ENCODE data around the gene CADM1.

CADM1 gene

DNA sequence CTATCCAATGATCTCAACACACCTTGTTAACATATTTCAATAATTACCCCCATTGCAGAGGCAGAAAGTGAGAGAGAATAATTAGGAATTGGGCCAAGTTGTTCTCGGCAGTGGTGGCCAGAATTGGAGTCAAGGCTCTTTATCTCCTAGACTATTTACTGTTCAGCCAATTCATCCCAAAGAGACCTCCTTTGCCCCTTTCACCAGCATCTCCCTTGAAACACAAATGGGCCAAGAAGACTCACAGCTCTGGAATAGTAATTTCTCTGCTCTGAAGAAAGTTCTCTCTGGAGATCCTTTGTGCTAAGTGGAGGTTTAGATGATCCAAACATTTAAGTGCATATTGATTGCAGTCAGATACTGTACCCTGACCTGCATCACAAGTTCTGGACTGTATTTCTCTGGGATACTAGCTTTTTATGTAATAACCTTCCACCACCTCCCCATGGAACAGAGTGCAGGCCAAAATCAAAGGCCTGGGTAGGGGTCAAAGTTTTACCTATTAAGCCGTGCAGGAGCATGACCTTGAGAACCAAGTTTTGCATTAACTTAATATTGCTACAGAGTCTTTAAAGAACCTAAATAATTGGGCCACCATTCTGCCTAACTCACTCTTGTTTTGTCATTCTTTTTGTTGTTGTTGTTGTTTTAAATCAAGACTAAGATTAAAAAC lies 19.6 kb upstream of the CADM1 start:
- H3K27me3 ChIP-seq (ENCODE audit: low read depth, low read length) = peaks cover 85% of the 10 kb centered on the region
- no peaks in the 10 kb centered on the region for H3K36me3 ChIP-seq (replicated peaks; ENCODE audit: low read depth, low read length)
- TF ChIP-seq, protein P1, sequence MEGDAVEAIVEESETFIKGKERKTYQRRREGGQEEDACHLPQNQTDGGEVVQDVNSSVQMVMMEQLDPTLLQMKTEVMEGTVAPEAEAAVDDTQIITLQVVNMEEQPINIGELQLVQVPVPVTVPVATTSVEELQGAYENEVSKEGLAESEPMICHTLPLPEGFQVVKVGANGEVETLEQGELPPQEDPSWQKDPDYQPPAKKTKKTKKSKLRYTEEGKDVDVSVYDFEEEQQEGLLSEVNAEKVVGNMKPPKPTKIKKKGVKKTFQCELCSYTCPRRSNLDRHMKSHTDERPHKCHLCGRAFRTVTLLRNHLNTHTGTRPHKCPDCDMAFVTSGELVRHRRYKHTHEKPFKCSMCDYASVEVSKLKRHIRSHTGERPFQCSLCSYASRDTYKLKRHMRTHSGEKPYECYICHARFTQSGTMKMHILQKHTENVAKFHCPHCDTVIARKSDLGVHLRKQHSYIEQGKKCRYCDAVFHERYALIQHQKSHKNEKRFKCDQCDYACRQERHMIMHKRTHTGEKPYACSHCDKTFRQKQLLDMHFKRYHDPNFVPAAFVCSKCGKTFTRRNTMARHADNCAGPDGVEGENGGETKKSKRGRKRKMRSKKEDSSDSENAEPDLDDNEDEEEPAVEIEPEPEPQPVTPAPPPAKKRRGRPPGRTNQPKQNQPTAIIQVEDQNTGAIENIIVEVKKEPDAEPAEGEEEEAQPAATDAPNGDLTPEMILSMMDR (IDR thresholded peaks at IDR 0.05; ENCODE audit: low read depth, low read length) = no peak
- no peak for TF ChIP-seq EZH2phosphoT487 (IDR thresholded peaks at IDR 0.05; ENCODE audit: low read depth)
- peaks cover 43% of the 10 kb centered on the region for H3K4me1 ChIP-seq (ENCODE audit: low read length)
- no peak overlapping the region for H3K9ac ChIP-seq (ENCODE audit: low read length)
- H2AFZ ChIP-seq (ENCODE audit: low read depth, low read length) = no peak overlapping the region
- no peak overlapping the region for H3K4me3 ChIP-seq (ENCODE audit: low read length)
- H3K9me3 ChIP-seq (ENCODE audit: insufficient read depth, low read length) = no peaks in the 10 kb centered on the region
- no peak overlapping the region for H3K4me2 ChIP-seq (ENCODE audit: low read length)
- H3K27ac ChIP-seq (ENCODE audit: low read length) = no peak overlapping the region
- no peaks in the 10 kb centered on the region; the same call in 1 of the 2 replicates for H4K20me1 ChIP-seq (ENCODE audit: insufficient read depth, low read length)
- H3K79me2 ChIP-seq (ENCODE audit: low read length) = no peaks in the 10 kb centered on the region

DNA sequence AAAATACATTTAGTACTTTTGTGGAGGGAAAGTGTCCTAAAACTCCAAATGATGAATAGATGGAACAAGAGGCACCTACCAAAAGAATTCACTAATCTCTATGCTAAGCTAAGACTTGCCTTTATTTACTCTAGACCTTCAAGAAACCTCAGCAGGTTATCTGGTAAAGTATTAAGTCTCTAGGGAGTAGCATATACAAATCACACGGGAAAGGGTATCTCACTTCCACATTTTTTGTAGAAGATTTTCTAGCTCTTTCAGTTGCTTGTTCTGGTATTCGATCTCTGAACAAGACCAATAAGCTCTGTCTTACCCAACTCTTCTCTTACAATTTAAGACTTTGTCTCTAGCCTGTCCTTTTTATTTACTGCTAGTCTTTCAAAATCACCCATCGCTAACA lies 18.1 kb upstream of the CADM1 start:
- no peaks in the 10 kb centered on the region for H3K79me2 ChIP-seq (ENCODE audit: low read length)
- peak overlapping the region; percentile 66 for H3K4me2 ChIP-seq (ENCODE audit: low read length)
- H3K9me3 ChIP-seq (ENCODE audit: insufficient read depth, low read length) = no peaks in the 10 kb centered on the region
- H3K4me1 ChIP-seq (ENCODE audit: low read length) = peaks cover 37% of the 10 kb centered on the region
- TF ChIP-seq, protein P1 (IDR thresholded peaks at IDR 0.05; ENCODE audit: low read depth, low read length) = no peak
- peak; percentile 42; the same call in 1 of the 2 replicates for TF ChIP-seq EZH2phosphoT487 (IDR thresholded peaks at IDR 0.05; ENCODE audit: low read depth)
- H3K9ac ChIP-seq (ENCODE audit: low read length) = no peak overlapping the region
- H4K20me1 ChIP-seq (ENCODE audit: insufficient read depth, low read length) = no peaks in the 10 kb centered on the region; the same call in 1 of the 2 replicates
- no peak overlapping the region for H2AFZ ChIP-seq (ENCODE audit: low read depth, low read length)
- peak overlapping the region; percentile 21; the same call in 1 of the 2 replicates for H3K4me3 ChIP-seq (ENCODE audit: low read length)
- no peaks in the 10 kb centered on the region for H3K36me3 ChIP-seq (replicated peaks; ENCODE audit: low read depth, low read length)
- 0 out of 2 replicates have a peak overlapping the region, but pooled peaks have one; percentile 12 for H3K27ac ChIP-seq (ENCODE audit: low read length)
- H3K27me3 ChIP-seq (ENCODE audit: low read depth, low read length) = peaks cover 86% of the 10 kb centered on the region

DNA sequence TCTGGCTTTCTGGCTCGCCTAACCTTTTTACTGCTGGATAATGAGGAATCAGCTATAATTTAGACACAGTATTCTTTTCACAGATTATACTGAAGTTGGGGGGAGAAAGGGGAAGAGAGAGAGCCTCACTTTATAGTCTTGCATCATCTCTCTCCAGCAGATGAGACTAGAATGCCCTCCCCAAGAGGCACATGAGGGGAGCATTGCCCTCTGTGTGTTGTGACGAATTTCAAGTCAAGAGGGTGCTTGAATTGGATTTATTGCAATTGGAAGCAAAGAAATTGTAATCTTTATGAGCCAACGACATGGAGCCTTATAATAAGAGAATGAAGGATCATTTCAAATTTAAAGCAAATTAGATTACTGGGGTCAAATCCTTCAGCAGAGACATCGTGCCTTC lies 17.6 kb upstream of the CADM1 start:
- Histone ChIP-seq H3K27me3 (ENCODE audit: low read depth, low read length) (peaks cover 87% of the 10 kb centered on the region), H3K4me2 (ENCODE audit: low read length) (peak overlapping the region; percentile 66), H2AFZ (ENCODE audit: low read depth, low read length) (no peak overlapping the region), H4K20me1 (ENCODE audit: insufficient read depth, low read length) (no peaks in the 10 kb centered on the region; the same call in 1 of the 2 replicates), H3K36me3 (replicated peaks; ENCODE audit: low read depth, low read length) (no peaks in the 10 kb centered on the region), H3K9ac (ENCODE audit: low read length) (no peak overlapping the region), H3K27ac (ENCODE audit: low read length) (no peak overlapping the region), H3K79me2 (ENCODE audit: low read length) (no peaks in the 10 kb centered on the region), H3K4me3 (ENCODE audit: low read length) (peak overlapping the region; percentile 21; the same call in 1 of the 2 replicates), H3K9me3 (ENCODE audit: insufficient read depth, low read length) (no peaks in the 10 kb centered on the region), H3K4me1 (ENCODE audit: low read length) (peaks cover 37% of the 10 kb centered on the region)
- TF ChIP-seq EZH2phosphoT487 (IDR thresholded peaks at IDR 0.05; ENCODE audit: low read depth) = no peak
- TF ChIP-seq, protein P1 (IDR thresholded peaks at IDR 0.05; ENCODE audit: low read depth, low read length) = no peak

DNA sequence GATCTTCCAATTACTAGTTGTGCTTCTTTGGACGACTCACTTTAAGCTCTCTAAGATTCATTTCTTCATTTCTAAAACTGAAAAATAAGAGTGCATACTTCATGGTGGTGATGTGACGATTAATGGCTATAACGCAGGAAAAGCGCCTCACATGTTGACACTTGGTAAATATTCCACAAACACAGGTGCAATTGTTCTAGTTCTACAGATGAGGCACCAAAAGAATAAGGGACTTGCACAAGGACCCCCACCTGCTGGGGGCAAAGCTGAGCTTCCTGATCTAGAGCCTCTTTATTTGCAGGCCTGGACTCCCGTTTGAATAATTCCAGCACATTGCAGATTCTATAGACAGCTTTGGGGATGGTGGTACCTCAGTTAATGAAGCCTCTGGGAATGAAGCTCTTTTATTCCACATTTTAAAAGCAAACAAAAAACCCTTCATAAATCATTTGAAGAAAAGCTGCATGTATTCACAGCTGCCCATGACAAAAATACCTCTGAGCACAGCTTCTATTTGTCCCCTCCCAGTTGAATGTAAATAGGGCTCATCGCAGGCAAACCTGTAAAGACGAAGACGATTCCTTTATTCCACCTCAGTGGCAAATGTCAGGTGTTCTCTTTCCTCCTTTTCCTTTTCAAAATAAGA lies 14.9 kb upstream of the CADM1 start:
- peaks cover 3% of the 10 kb centered on the region; the same call in 1 of the 2 replicates for H4K20me1 ChIP-seq (ENCODE audit: insufficient read depth, low read length)
- H3K9me3 ChIP-seq (ENCODE audit: insufficient read depth, low read length) = no peaks in the 10 kb centered on the region
- no peak overlapping the region for H3K9ac ChIP-seq (ENCODE audit: low read length)
- no peaks in the 10 kb centered on the region for H3K79me2 ChIP-seq (ENCODE audit: low read length)
- H3K36me3 ChIP-seq (replicated peaks; ENCODE audit: low read depth, low read length) = no peaks in the 10 kb centered on the region
- no peak overlapping the region for H3K4me3 ChIP-seq (ENCODE audit: low read length)
- TF ChIP-seq EZH2phosphoT487 (IDR thresholded peaks at IDR 0.05; ENCODE audit: low read depth) = no peak
- TF ChIP-seq, protein P1 (IDR thresholded peaks at IDR 0.05; ENCODE audit: low read depth, low read length) = no peak
- no peak overlapping the region for H3K27ac ChIP-seq (ENCODE audit: low read length)
- no peak overlapping the region for H3K4me2 ChIP-seq (ENCODE audit: low read length)
- H2AFZ ChIP-seq (ENCODE audit: low read depth, low read length) = no peak overlapping the region
- peaks cover 87% of the 10 kb centered on the region for H3K27me3 ChIP-seq (ENCODE audit: low read depth, low read length)
- H3K4me1 ChIP-seq (ENCODE audit: low read length) = peaks cover 38% of the 10 kb centered on the region

All from OCI-LY3 (cell line).